ENCODE measurements around the gene GPM6B.

- no peak for TF ChIP-seq CTCF (conservative IDR thresholded peaks at IDR 0.05; ENCODE audit: low read depth, low read length)
- TF ChIP-seq EZH2 (IDR thresholded peaks at IDR 0.05; ENCODE audit: low read length, unreplicated experiment): no peak
- TF ChIP-seq EZH2phosphoT487 (IDR thresholded peaks at IDR 0.05; ENCODE audit: borderline replicate concordance, low read length): no peak
Observed at GRCh38 chrX:13824746-13825145, 7.9 kb upstream of the GPM6B start.
